Suprapubic skin (tissue), 4 donors: ENCODE measurements around the gene LMCD1.

ENCODE experiments used
- POLR2A ChIP-seq, 2 donors: fragments of 450-650 bp; IDR thresholded peaks; one replicate each; pipeline ENCODE4 v1.6.1; 2017; ENCODE audit warnings: antibody characterized with exemption in 2 of 2, mild to moderate bottlenecking in 2 of 2, moderate library complexity in 2 of 2
- POLR2AphosphoS5 ChIP-seq, 3 donors: sonication (generic); formaldehyde crosslinking; IDR thresholded peaks; one replicate each; pipeline ENCODE4 v1.6.1; 2017; ENCODE audit warnings: antibody characterized with exemption in 3 of 3
- TF ChIP-seq, protein P1 (sequence below), 2 donors: fragments of 200-600 bp in 1 of 2; fragments of 450-650 bp in 1 of 2; sonication (generic) in 1 of 2; IDR thresholded peaks; one replicate each; pipeline ENCODE4 v1.5.1; 2016 to 2019; ENCODE audit warnings: antibody characterized with exemption in 2 of 2, mild to moderate bottlenecking in 1 of 2, moderate library complexity in 1 of 2

DNA sequence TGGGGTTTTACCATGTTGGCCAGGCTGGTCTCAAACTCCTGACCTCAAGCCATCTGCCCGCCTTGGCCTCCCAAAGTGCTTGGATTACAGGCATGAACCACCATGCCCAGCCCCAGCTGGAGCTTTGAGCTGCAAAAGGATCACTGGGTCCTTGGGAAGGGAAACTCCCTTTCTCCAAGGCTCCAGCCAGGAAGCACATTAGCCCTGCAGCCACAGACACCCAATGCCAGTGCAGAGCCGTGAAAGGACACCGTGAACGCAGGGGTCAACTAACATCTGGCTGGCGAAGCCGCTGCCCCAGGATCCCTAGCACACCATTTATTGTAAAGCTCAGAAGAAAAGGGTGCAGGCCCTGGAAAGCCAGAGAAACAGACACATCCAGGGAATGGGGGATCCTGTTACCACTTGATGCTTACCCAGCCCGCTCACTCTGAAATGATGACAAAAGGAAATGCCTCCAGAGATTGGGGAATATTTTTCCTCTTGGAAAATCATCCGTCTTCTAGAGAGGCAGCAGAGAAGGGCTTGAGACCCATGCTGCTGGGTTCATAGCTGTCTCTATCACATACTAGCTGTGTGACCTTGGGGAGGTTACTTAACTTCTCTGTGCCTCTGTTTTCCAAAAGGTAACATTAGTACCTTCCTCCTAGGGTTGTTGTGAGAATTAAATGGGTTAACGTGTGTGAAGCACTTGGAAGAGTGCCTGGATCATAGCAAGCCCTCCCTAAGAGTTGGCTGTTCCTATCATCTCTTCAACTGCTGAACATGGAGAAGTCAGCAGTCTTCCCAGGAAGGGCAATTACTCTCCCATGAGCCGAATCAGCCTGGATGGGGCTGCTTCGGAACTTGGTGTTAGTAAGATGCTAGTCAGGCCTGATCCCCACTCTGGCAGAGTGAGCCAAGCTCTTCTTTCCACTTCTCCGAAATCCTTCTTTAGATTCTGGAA, 40.8 kb downstream of the LMCD1 start:
- TF ChIP-seq POLR2A (IDR thresholded peaks at IDR 0.05) (no peak), POLR2AphosphoS5 (IDR thresholded peaks at IDR 0.05) (no peak)
- TF ChIP-seq, protein P1, sequence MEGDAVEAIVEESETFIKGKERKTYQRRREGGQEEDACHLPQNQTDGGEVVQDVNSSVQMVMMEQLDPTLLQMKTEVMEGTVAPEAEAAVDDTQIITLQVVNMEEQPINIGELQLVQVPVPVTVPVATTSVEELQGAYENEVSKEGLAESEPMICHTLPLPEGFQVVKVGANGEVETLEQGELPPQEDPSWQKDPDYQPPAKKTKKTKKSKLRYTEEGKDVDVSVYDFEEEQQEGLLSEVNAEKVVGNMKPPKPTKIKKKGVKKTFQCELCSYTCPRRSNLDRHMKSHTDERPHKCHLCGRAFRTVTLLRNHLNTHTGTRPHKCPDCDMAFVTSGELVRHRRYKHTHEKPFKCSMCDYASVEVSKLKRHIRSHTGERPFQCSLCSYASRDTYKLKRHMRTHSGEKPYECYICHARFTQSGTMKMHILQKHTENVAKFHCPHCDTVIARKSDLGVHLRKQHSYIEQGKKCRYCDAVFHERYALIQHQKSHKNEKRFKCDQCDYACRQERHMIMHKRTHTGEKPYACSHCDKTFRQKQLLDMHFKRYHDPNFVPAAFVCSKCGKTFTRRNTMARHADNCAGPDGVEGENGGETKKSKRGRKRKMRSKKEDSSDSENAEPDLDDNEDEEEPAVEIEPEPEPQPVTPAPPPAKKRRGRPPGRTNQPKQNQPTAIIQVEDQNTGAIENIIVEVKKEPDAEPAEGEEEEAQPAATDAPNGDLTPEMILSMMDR (IDR thresholded peaks at IDR 0.05), result no peak
